ENCODE results near the gene PARP12. TPM values are rescaled to one million over a fixed set of nuclear protein-coding genes. Genes with fewer than 3 reads are reported as not detected.

The PARP12 gene
- total and polyA plus RNA-seq, 10 of the 15 experiments (the other 5 are each of a cell fraction or from before 2014, with no cell fraction given) = 0.98 to 51.8 (median 18.0) TPM

DNA sequence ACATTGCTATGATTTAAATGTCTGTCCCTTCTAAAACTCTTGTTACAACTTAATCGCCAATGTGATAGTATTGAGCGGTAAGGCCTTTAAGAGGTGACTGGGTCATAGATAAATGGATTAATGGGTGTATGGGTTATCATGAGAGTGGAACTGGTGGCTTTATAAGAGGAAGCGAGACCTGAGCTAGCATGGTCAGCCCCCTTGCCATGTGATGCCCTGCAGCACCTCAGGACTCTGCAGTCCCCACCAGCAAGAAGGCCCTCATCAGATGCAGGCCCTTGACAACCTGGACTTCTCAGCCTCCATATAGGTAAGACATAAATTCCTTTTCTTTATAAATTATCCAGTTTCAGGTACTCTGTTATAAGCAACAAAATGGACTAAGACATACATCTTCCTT, 15.6 kb downstream of the PARP12 start:
- intact Hi-C loops (cut with micrococcal nuclease; ENCODE audit: unreplicated experiment) = no loop called here
- ATAC-seq (no peak), FAIRE-seq (no peak), DNase-seq (ENCODE audit: low read depth, low spot score) (no peak)
- H3K9ac ChIP-seq (ENCODE audit: control insufficient read depth, insufficient read depth, low read length) = no peak overlapping the region
- H3K4me1 ChIP-seq (ENCODE audit: control insufficient read depth, insufficient read depth, low read length) = no peaks in the 10 kb centered on the region
- no peaks in the 10 kb centered on the region for H3K79me2 ChIP-seq (ENCODE audit: control insufficient read depth, insufficient read depth, low read length)
- H3K27ac ChIP-seq (ENCODE audit: control insufficient read depth, insufficient read depth) = no peak overlapping the region
- TF ChIP-seq SRF (IDR thresholded peaks at IDR 0.05; ENCODE audit: low read depth in 2 of 2, low read length in 2 of 2) = no peak
- TF ChIP-seq, protein P1, sequence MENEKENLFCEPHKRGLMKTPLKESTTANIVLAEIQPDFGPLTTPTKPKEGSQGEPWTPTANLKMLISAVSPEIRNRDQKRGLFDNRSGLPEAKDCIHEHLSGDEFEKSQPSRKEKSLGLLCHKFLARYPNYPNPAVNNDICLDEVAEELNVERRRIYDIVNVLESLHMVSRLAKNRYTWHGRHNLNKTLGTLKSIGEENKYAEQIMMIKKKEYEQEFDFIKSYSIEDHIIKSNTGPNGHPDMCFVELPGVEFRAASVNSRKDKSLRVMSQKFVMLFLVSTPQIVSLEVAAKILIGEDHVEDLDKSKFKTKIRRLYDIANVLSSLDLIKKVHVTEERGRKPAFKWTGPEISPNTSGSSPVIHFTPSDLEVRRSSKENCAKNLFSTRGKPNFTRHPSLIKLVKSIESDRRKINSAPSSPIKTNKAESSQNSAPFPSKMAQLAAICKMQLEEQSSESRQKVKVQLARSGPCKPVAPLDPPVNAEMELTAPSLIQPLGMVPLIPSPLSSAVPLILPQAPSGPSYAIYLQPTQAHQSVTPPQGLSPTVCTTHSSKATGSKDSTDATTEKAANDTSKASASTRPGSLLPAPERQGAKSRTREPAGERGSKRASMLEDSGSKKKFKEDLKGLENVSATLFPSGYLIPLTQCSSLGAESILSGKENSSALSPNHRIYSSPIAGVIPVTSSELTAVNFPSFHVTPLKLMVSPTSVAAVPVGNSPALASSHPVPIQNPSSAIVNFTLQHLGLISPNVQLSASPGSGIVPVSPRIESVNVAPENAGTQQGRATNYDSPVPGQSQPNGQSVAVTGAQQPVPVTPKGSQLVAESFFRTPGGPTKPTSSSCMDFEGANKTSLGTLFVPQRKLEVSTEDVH (IDR thresholded peaks at IDR 0.05; ENCODE audit: low read depth, partially characterized antibody) = no peak
- no peak for TF ChIP-seq SMAD1 (IDR thresholded peaks at IDR 0.05; ENCODE audit: low read depth, partially characterized antibody)
- no peak for TF ChIP-seq SMARCA5 (IDR thresholded peaks at IDR 0.05)
- TF ChIP-seq RFX5 (IDR thresholded peaks at IDR 0.05; ENCODE audit: low read depth, low read length) = no peak
- no peak for TF ChIP-seq KAT2A (conservative IDR thresholded peaks at IDR 0.05; ENCODE audit: control insufficient read depth, low read depth, low read length)
- TF ChIP-seq STAT1 (conservative IDR thresholded peaks at IDR 0.05) = no peak
- no peak for TF ChIP-seq RELB (IDR thresholded peaks at IDR 0.05; ENCODE audit: low read depth)
- no peak for TF ChIP-seq MTA2 (IDR thresholded peaks at IDR 0.05; ENCODE audit: low read depth)
- TF ChIP-seq, protein P2, sequence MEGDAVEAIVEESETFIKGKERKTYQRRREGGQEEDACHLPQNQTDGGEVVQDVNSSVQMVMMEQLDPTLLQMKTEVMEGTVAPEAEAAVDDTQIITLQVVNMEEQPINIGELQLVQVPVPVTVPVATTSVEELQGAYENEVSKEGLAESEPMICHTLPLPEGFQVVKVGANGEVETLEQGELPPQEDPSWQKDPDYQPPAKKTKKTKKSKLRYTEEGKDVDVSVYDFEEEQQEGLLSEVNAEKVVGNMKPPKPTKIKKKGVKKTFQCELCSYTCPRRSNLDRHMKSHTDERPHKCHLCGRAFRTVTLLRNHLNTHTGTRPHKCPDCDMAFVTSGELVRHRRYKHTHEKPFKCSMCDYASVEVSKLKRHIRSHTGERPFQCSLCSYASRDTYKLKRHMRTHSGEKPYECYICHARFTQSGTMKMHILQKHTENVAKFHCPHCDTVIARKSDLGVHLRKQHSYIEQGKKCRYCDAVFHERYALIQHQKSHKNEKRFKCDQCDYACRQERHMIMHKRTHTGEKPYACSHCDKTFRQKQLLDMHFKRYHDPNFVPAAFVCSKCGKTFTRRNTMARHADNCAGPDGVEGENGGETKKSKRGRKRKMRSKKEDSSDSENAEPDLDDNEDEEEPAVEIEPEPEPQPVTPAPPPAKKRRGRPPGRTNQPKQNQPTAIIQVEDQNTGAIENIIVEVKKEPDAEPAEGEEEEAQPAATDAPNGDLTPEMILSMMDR (IDR thresholded peaks at IDR 0.05 in 2 of 3, conservative IDR thresholded peaks at IDR 0.05 in 1 of 3; ENCODE audit: control insufficient read depth in 2 of 3, extremely low read depth in 1 of 3, insufficient read depth in 1 of 3, low read depth in 3 of 3, low read length in 3 of 3) = no peak
- no peak for TF ChIP-seq CBX3 (IDR thresholded peaks at IDR 0.05; ENCODE audit: borderline replicate concordance, low read depth)
- TF ChIP-seq RCOR1 (conservative IDR thresholded peaks at IDR 0.05; ENCODE audit: low read depth, low read length) = no peak
- no peak for TF ChIP-seq ZNF384 (IDR thresholded peaks at IDR 0.05; ENCODE audit: borderline replicate concordance, low read depth, low read length)
- TF ChIP-seq KLF5 (IDR thresholded peaks at IDR 0.05; ENCODE audit: partially characterized antibody) = no peak
- TF ChIP-seq ZNF217 (IDR thresholded peaks at IDR 0.05) = no peak
- TF ChIP-seq HDGF (IDR thresholded peaks at IDR 0.05) = no peak
- TF ChIP-seq, protein P3, sequence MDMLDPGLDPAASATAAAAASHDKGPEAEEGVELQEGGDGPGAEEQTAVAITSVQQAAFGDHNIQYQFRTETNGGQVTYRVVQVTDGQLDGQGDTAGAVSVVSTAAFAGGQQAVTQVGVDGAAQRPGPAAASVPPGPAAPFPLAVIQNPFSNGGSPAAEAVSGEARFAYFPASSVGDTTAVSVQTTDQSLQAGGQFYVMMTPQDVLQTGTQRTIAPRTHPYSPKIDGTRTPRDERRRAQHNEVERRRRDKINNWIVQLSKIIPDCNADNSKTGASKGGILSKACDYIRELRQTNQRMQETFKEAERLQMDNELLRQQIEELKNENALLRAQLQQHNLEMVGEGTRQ (IDR thresholded peaks at IDR 0.05; ENCODE audit: borderline replicate concordance, low read depth, low read length) = no peak
- no peak for TF ChIP-seq TCF3 (IDR thresholded peaks at IDR 0.05; ENCODE audit: borderline replicate concordance, insufficient read depth, low read depth, low read length)
- POLR2A ChIA-PET = no interaction called here
- CTCF ChIA-PET = no interaction called here
- no TSS peak for BruUV-seq (replicated peaks)
- no peaks in the 10 kb centered on the region for H3K9me3 ChIP-seq (replicated peaks; ENCODE audit: control insufficient read depth, insufficient read depth, low read length)
- RAD21 ChIA-PET (ENCODE audit: unreplicated experiment) = no interaction called here
- no peak overlapping the region for H2AFZ ChIP-seq (ENCODE audit: control insufficient read depth, low read depth, low read length)
- no peaks in the 10 kb centered on the region for H3K27me3 ChIP-seq (replicated peaks in 1 of 2; ENCODE audit: control insufficient read depth in 2 of 2, insufficient read depth in 2 of 2, low read length in 1 of 2)
- 95% methylated on average over 3 of the region's 3 CpGs for WGBS (ENCODE audit: insufficient coverage, insufficient replicate concordance, low lambda C conversion rate, missing lambda C conversion rate)
- H3K4me2 ChIP-seq (ENCODE audit: control insufficient read depth, insufficient read depth) = no peak overlapping the region
- H4K20me1 ChIP-seq (ENCODE audit: control insufficient read depth, insufficient read depth) = no peaks in the 10 kb centered on the region
- no peak overlapping the region for H3K4me3 ChIP-seq
- H3K36me3 ChIP-seq (ENCODE audit: control insufficient read depth in 2 of 2, insufficient read depth in 2 of 2, low read length in 1 of 2) = peaks cover 0 to 2% of the 10 kb centered on the region in 2 experiments; a peak in 1 of 4 replicates
- in situ Hi-C loops (cut with MboI) = no loop called here
- SMC1A ChIA-PET (ENCODE audit: uncharacterized antibody, unreplicated experiment) = no interaction called here
